Heart left ventricle (tissue), 16 donors: ENCODE data around the gene ZNF491. TPM values are rescaled to one million over a fixed set of nuclear protein-coding genes. Genes with fewer than 3 reads are reported as not detected.

Experiments used
- ATAC-seq, 4 donors: fragments of 200-7000 bp; cut with Tn5 transposase; one replicate each; pipeline ENCODE4 v1.9.1; 2020 to 2022; ENCODE audit warnings: moderate library complexity in 4 of 4, mild to moderate bottlenecking in 3 of 4, moderate number of reproducible peaks in 1 of 4
- DNase-seq, 5 donors: peaks; one replicate each; pipeline ENCODE4 v3.0.0-alpha.2; 2020
- H3K27ac ChIP-seq, 12 donors: fragments of 200-600 bp; sonication (generic) in 4 of 12; one replicate each; pipeline versions ENCODE4 v1.5.0 to v1.8.0; 2016 to 2022; ENCODE audit warnings: mild to moderate bottlenecking in 2 of 12
- H3K27me3 ChIP-seq, 9 donors: fragments of 200-600 bp; sonication (generic) in 2 of 9; one replicate each; pipeline versions ENCODE4 v1.5.1 to v1.8.0; 2016 to 2022; ENCODE audit warnings: mild to moderate bottlenecking in 3 of 9
- H3K36me3 ChIP-seq, 9 donors: fragments of 200-600 bp; sonication (generic) in 2 of 9; one replicate each; pipeline versions ENCODE4 v1.5.0 to v1.8.0; 2018 to 2022; ENCODE audit warnings: mild to moderate bottlenecking in 2 of 9
- H3K4me1 ChIP-seq, 12 donors: fragments of 200-600 bp; sonication (generic) in 4 of 12; one replicate each; pipeline versions ENCODE4 v1.5.0 to v1.8.0; 2016 to 2022; ENCODE audit warnings: mild to moderate bottlenecking in 3 of 12
- H3K4me3 ChIP-seq, 12 donors: fragments of 200-600 bp; sonication (generic) in 4 of 12; one replicate each; pipeline versions ENCODE4 v1.5.0 to v1.8.0; 2017 to 2022; ENCODE audit warnings: mild to moderate bottlenecking in 9 of 12, moderate library complexity in 4 of 12
- H3K9me3 ChIP-seq, 12 donors: fragments of 200-600 bp; sonication (generic) in 4 of 12; one replicate each; pipeline versions ENCODE4 v1.5.0 to v1.8.0; 2016 to 2022; ENCODE audit warnings: mild to moderate bottlenecking in 1 of 12
- POLR2A ChIP-seq, 2 donors: fragments of 450-650 bp; IDR thresholded peaks; one replicate each; pipeline ENCODE4 v1.6.1; 2017; ENCODE audit warnings: antibody characterized with exemption in 2 of 2, mild to moderate bottlenecking in 2 of 2, moderate library complexity in 2 of 2
- WGBS, 4 donors: extraction: QIAGEN DNeasy Blood & Tissue Kit in 2 of 4; methylation state at CpG; one replicate each; pipeline versions ENCODE4 v1.1.5 to v1.1.7; 2013 to 2018; 5-methylcytosine and 5-hydroxymethylcytosine counted together
- intact Hi-C, 10 donors: fragments of 100-400 bp; cut with DNase I; formaldehyde crosslinking; loops; one replicate each; pipeline versions ENCODE4 v1.11.1 to v1.14.2; 2022
- polyA plus RNA-seq, 2 donors: library from polyadenylated mRNA; stranded (reverse); fragments of 200-250 nt; gene quantifications; one replicate each; pipeline ENCODE4 v1.2.3, GENCODE V29; 2013
- total RNA-seq, 9 donors: library from RNA; depleted of rRNA in 2 of 9; stranded (reverse); fragments of >200 nt in 2 of 9; fragmentation: NEBNext Ultra II Directional in 3 of 9; extraction: Animal tissue kit (Norgen Biotek cat#: 25700) in 3 of 9; gene quantifications; one replicate each; pipeline versions ENCODE4 v1.1.0 to v1.2.4, GENCODE V29; 2016 to 2023
- TF ChIP-seq, protein P1 (sequence below), 12 donors: fragments of 200-600 bp; sonication (generic) in 4 of 12; IDR thresholded peaks; one replicate each; pipeline versions ENCODE4 v1.5.0 to v1.8.0; 2018 to 2022; ENCODE audit warnings: antibody characterized with exemption in 12 of 12, mild to moderate bottlenecking in 5 of 12
- donor health status: ischemic (EF 13 %, LVEDD 7.1; RV severe dilation, severe dysfunction).
- donor health status: healthy with polysubstance abuse.
- donor health status: DM: no; HTN: yes; CAD: no.
- donor health status: DM: no; HTN: no; CAD: no.
- donor health status: ischemic (EF 25% LVEDD 6.9; RV normal size, moderate dysfunction).
- donor health status: ischemic (EF 25% LVEDD 5.7; RV mildly dilated, moderate dysfunction).
- donor health status: healthy.
- donor health status: DM: yes; HTN: yes; CAD: no.
- donor health status: ischemic (EF 35%, LVEDD 5.7; RV mildly dilated, moderate dysfunction).
- donor health status: nonischemic (EF 11% LVEDD 7.7; RV severe dilation, severe dysfunction).
- donor health status: DM: yes; HTN: yes; CAD: no.
- donor health status: PGD.
- donor health status: ischemic (EF 29% LVEDD 5.4; RV normal size, mild dysfunction).
- donor health status: nonischemic (EF 23%, LVEDD 6.1; RV moderate dilation, normal function).

Gene ZNF491
- total and polyA plus RNA-seq, 11 donors: 0.91 to 3.4 (median 2.5) TPM

DNA sequence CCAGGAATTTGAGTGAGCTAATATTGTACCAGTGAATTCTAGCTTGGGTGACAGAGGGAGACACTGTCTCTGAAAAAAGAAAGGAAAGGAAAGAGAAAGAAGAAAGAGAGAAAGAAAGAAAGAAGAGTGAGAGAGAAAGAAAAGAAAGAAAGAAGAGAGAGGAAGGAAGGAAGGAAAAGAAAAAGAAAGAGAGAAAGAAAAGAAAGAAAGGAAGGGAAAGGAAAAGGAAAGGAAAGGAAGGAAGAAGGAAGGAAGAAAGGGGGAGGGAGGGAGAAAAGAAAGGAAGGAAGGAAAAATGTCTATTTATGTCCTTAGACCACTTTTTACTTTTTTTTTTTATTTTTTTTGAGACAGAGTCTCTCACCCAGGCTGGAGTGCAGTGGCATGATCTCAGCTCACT is 5.4 kb upstream of the ZNF491 start:
- no peak for ATAC-seq
- intact Hi-C loops: loop anchor here in 5 of 10 donors (10.0 kb wide), 4 partner anchors 92 to 352 kb away; partner anchors contain the start of genes ZNF20 (in 2 of the 5), ZNF69 (in 1 of the 5) and ZNF878 (in 1 of the 5)
- no peak for TF ChIP-seq POLR2A (IDR thresholded peaks at IDR 0.05)
- DNase-seq: no peak
- no peak overlapping the region for H3K4me3 ChIP-seq
- no peak overlapping the region for H3K27ac ChIP-seq
- H3K27me3 ChIP-seq: no peaks in the 10 kb centered on the region
- H3K4me1 ChIP-seq: peaks cover 0 to 9% (median 8%) of the 10 kb centered on the region in 12 donors
- H3K36me3 ChIP-seq: no peaks in the 10 kb centered on the region
- H3K9me3 ChIP-seq: peaks cover 0 to 34% (median 14%) of the 10 kb centered on the region in 12 donors

DNA sequence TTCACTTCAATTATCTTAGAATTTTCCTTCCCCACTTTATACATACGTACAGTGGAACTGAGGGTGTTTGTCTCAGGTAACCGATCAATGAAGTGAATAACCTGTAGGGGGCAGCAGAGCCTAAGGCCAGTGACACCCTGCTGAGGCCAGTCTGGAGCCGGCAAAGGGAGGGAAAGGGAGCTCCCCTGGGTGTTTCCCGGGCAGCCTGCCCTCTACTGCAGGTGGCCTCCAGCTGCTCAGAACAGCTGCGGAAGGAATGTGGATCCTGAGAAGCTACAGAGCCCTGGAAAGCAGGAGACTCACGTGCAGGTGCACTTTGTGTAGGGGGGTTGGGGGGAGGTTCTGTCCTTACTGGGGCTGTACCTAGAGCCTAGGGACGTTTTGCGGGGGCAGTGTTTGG is 832 bp upstream of the ZNF491 start:
- 5 to 8% (median 6%) methylated on average over 8 of the region's 8 CpGs for WGBS, 4 donors
- DNase-seq (peak; percentile 87 to 89 (median 88)), ATAC-seq (peak; percentile 93 to 94 (median 94))
- peaks cover 0 to 22% (median 12%) of the 10 kb centered on the region in 12 donors for H3K4me1 ChIP-seq
- H3K4me3 ChIP-seq: peak overlapping the region in 9 of 12 donors; percentile 65 to 93 (median 77)
- no peak for TF ChIP-seq POLR2A (IDR thresholded peaks at IDR 0.05)
- TF ChIP-seq, protein P1, sequence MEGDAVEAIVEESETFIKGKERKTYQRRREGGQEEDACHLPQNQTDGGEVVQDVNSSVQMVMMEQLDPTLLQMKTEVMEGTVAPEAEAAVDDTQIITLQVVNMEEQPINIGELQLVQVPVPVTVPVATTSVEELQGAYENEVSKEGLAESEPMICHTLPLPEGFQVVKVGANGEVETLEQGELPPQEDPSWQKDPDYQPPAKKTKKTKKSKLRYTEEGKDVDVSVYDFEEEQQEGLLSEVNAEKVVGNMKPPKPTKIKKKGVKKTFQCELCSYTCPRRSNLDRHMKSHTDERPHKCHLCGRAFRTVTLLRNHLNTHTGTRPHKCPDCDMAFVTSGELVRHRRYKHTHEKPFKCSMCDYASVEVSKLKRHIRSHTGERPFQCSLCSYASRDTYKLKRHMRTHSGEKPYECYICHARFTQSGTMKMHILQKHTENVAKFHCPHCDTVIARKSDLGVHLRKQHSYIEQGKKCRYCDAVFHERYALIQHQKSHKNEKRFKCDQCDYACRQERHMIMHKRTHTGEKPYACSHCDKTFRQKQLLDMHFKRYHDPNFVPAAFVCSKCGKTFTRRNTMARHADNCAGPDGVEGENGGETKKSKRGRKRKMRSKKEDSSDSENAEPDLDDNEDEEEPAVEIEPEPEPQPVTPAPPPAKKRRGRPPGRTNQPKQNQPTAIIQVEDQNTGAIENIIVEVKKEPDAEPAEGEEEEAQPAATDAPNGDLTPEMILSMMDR (IDR thresholded peaks at IDR 0.05): peak; percentile 85 to 96 (median 92)
- H3K36me3 ChIP-seq: no peaks in the 10 kb centered on the region
- H3K27me3 ChIP-seq: no peaks in the 10 kb centered on the region
- no peaks in the 10 kb centered on the region for H3K9me3 ChIP-seq
- intact Hi-C loops: loop anchor here (1.0 to 10.0 kb wide), 12 partner anchors 84 to 347 kb away; partner anchors contain the start of genes ZNF20 (in 7 of the 10), ZNF69 (in 1 of the 10) and ZNF878 (in 1 of the 10)
- peak overlapping the region in 4 of 12 donors; percentile 85 to 92 (median 88) for H3K27ac ChIP-seq

DNA sequence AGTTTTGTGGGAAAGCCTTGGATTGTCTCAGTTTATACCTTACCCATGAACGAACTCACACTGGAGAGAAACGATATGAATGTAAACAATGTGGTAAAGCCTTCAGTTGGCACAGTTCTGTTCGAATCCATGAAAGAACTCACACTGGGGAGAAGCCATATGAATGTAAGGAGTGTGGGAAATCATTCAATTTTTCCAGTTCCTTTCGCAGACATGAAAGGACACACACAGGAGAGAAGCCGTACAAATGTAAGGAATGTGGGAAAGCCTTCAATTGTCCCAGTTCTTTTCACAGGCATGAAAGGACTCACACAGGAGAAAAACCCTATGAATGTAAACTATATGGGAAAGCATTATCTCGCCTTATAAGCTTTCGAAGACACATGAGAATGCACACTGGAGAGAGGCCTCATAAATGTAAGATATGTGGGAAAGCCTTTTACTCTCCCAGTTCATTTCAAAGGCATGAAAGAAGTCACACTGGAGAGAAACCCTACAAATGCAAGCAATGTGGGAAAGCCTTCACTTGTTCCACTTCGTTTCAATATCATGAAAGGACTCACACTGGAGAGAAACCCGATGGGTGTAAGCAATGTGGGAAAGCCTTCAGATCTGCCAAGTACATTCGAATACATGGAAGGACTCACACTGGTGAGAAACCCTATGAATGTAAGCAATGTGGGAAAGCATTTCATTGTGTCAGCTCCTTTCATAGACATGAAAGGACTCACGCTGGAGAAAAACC is 8.2 kb downstream of the ZNF491 start:
- intact Hi-C loops: no loop called here
- H3K27me3 ChIP-seq: no peaks in the 10 kb centered on the region
- H3K36me3 ChIP-seq: peaks cover 5 to 34% (median 15%) of the 10 kb centered on the region in 9 donors
- H3K4me3 ChIP-seq: no peak overlapping the region
- H3K9me3 ChIP-seq: peaks cover 0 to 51% (median 25%) of the 10 kb centered on the region in 12 donors
- no peak for TF ChIP-seq POLR2A (IDR thresholded peaks at IDR 0.05)
- no peak overlapping the region for H3K27ac ChIP-seq
- 93 to 95% (median 94%) methylated on average over 11 of the region's 11 CpGs for WGBS, 4 donors
- no peak for ATAC-seq
- no peaks in the 10 kb centered on the region for H3K4me1 ChIP-seq
- no peak for DNase-seq

DNA sequence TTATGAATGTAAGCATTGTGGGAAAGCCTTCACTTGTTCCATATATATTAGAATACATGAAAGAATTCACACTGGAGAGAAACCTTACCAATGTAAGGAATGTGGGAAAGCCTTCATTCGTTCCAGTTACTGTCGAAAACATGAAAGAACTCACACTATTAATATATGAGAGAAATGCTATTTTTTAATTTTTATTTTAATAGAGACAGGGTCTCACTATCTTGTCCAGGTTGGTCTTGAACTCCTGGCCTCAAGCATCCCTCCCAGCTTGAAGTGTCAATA is 8.7 kb downstream of the ZNF491 start:
- Histone ChIP-seq H3K36me3 (peaks cover 5 to 34% (median 15%) of the 10 kb centered on the region in 9 donors), H3K4me3 (no peak overlapping the region), H3K27ac (no peak overlapping the region), H3K27me3 (no peaks in the 10 kb centered on the region), H3K9me3 (peaks cover 0 to 51% (median 25%) of the 10 kb centered on the region in 12 donors), H3K4me1 (no peaks in the 10 kb centered on the region)
- no peak for TF ChIP-seq POLR2A (IDR thresholded peaks at IDR 0.05)
- TF ChIP-seq, protein P1 (IDR thresholded peaks at IDR 0.05): no peak
- WGBS, 4 donors: 91 to 96% (median 92%) methylated on average over 2 of the region's 2 CpGs
- DNase-seq: no peak
- ATAC-seq: no peak
- intact Hi-C loops: no loop called here

DNA sequence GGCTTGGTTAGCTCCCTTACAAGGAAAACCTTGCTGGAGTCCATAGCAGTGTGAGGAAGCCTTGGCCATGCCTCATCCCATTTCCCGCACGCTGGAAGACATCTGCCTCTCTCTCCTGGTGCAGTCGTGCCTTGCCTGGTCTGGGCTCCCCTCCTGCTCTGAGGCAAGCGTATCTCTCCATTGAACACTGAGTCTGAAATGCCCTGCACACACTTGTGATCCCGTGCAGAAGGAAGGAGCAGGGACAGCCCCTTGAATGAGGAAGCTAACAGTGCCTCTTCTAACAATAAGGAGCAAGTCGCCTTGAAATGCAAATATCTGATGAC is 15.3 kb downstream of the ZNF491 start:
- ATAC-seq: peak; percentile 3 to 61 (median 34)
- Histone ChIP-seq H3K4me1 (peaks cover 0 to 21% (median 5%) of the 10 kb centered on the region in 12 donors), H3K27me3 (no peaks in the 10 kb centered on the region), H3K9me3 (peaks cover 0 to 5% (median 0%) of the 10 kb centered on the region in 12 donors), H3K36me3 (peaks cover 0 to 2% (median 0%) of the 10 kb centered on the region in 9 donors), H3K4me3 (peak overlapping the region; percentile 63 to 99 (median 86)), H3K27ac (peak overlapping the region in 9 of 12 donors; percentile 78 to 97 (median 92))
- TF ChIP-seq POLR2A (IDR thresholded peaks at IDR 0.05): no peak
- TF ChIP-seq, protein P1 (IDR thresholded peaks at IDR 0.05): no peak
- intact Hi-C loops: loop anchor here in 2 of 10 donors (1.0 to 2.0 kb wide), 2 partner anchors 15 kb away; partner anchors contain the start of gene ZNF491 (in 2 of the 2)
- WGBS, 4 donors: 1 to 3% (median 2%) methylated on average over 5 to 6 of the region's 6 CpGs
- no peak for DNase-seq
